K562 (cell line): Measurements from ENCODE around the gene CACNG6. TPM values are rescaled to one million over a fixed set of nuclear protein-coding genes. Genes with fewer than 3 reads are reported as not detected.

Source experiments
- polyA plus RNA-seq, 8 experiments: library from polyadenylated mRNA; depleted of rRNA in 4 of 8; stranded (reverse) in 5 of 8; unstranded in 3 of 8; fragments of >200 nt; fragmentation: Nextera tagmentation in 2 of 8; fragmentation: Illumina TruSeq in 1 of 8; extraction: Ambion mirVana in 2 of 8; extraction: Trizol in 1 of 8; gene quantifications; 2 replicates each; pipeline versions ENCODE4 v1.2.1 to v1.2.3, GENCODE V29; 2011 to 2014; ENCODE audit warnings: inconsistent platforms in 1 of 8, missing spikeins in 1 of 8
- total RNA-seq, 7 experiments: library from RNA; depleted of rRNA in 6 of 7; stranded (reverse); fragments of >200 nt in 6 of 7; fragmentation: Illumina TruSeq in 2 of 7; extraction: Trizol in 2 of 7; gene quantifications; 2 replicates each; pipeline versions ENCODE4 v1.2.1 to v1.2.3, GENCODE V29; 2011 to 2021; ENCODE audit warnings: low replicate concordance in 1 of 7
- TF ChIP-seq, protein P1 (sequence below), 2 experiments: fragments of 450-650 bp in 1 of 2; sonication (generic) in 1 of 2; formaldehyde crosslinking in 1 of 2; IDR thresholded peaks; 2 replicates each; pipeline versions ENCODE4 v1.7.1 to v1.9.0; 2016 to 2022; ENCODE audit warnings: inconsistent platforms in 1 of 2, mild to moderate bottlenecking in 1 of 2, missing genetic modification reagents in 1 of 2

The CACNG6 gene
- total and polyA plus RNA-seq, 9 of the 15 experiments (the other 6 are each of a cell fraction or from before 2014, with no cell fraction given) = not detected

DNA sequence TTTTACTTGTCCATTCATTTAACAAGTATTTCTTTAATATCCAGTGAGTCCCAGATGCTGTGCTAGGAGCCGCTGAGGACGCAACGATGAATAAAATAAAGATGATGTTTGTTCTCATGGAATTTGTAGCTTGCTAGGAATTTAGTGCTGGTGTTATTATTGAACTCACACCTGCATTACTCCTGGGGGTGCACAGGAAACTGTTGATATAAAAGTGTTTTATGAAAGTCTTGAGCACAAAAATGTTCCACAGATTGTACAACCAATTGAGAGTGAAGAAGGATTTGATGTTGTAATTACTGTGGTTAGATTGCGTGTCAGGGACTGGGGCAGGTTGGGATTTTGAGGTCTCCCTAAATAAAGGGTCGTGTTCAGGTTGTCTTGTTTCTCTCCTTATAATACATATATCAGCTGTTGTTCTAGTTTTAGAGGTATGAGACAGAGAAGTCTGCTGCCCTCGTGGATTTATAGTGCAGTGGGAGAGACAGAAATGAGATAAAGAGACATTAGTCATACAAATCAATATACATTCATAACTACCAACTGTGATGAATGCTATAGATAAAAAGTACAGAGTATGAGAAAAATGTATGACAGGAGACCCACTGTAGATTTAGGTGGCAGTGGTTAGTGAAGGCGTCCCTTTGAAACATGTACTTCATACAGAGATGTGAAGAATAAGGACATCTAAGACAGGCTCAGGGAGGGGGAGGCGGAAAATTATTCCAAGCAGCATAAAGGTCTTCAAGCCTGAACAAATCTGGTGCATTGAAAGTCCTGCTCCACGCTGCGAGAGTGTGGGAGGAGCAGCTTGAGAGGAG, 11.3 kb downstream of the CACNG6 start (continued):
- TF ChIP-seq, protein P1, sequence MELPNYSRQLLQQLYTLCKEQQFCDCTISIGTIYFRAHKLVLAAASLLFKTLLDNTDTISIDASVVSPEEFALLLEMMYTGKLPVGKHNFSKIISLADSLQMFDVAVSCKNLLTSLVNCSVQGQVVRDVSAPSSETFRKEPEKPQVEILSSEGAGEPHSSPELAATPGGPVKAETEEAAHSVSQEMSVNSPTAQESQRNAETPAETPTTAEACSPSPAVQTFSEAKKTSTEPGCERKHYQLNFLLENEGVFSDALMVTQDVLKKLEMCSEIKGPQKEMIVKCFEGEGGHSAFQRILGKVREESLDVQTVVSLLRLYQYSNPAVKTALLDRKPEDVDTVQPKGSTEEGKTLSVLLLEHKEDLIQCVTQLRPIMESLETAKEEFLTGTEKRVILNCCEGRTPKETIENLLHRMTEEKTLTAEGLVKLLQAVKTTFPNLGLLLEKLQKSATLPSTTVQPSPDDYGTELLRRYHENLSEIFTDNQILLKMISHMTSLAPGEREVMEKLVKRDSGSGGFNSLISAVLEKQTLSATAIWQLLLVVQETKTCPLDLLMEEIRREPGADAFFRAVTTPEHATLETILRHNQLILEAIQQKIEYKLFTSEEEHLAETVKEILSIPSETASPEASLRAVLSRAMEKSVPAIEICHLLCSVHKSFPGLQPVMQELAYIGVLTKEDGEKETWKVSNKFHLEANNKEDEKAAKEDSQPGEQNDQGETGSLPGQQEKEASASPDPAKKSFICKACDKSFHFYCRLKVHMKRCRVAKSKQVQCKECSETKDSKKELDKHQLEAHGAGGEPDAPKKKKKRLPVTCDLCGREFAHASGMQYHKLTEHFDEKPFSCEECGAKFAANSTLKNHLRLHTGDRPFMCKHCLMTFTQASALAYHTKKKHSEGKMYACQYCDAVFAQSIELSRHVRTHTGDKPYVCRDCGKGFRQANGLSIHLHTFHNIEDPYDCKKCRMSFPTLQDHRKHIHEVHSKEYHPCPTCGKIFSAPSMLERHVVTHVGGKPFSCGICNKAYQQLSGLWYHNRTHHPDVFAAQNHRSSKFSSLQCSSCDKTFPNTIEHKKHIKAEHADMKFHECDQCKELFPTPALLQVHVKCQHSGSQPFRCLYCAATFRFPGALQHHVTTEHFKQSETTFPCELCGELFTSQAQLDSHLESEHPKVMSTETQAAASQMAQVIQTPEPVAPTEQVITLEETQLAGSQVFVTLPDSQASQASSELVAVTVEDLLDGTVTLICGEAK (IDR thresholded peaks at IDR 0.05) = no peak
- TF ChIP-seq, protein P1 (CRISPR knock-in tag; IDR thresholded peaks at IDR 0.05) = no peak
- TF ChIP-seq, all 486 proteins: peak for 0
